Keratinocyte (primary cell): ENCODE data around the gene SERPINB5.
"Not testable (repeated sequence)": the region's sequence is repeated elsewhere in the genome, so short reads cannot be mapped to it uniquely, and the experiment has no call there.

Experiments
- EZH2 ChIP-seq: IDR thresholded peaks from one replicate; pipeline ENCODE4 v1.6.1; 2012; ENCODE audit warnings: inconsistent platforms, mild to moderate bottlenecking, low read length, moderate library complexity
- TF ChIP-seq, protein P1 (sequence below), 3 experiments: IDR thresholded peaks in 1 of 3; conservative IDR thresholded peaks in 1 of 3; optimal IDR thresholded peaks in 1 of 3; 2 replicates in 2 of 3; 3 replicates in 1 of 3; pipeline versions ENCODE3 to v1.5.1; 2011; ENCODE audit warnings: low read length in 3 of 3, mild to moderate bottlenecking in 3 of 3, moderate library complexity in 2 of 3, control low read depth in 1 of 3, inconsistent platforms in 1 of 3; ENCODE audit not compliant: insufficient read depth in 2 of 3; ENCODE audit errors: extremely low read depth in 1 of 3

GRCh38 chr18:63452751-63453150 lies 24.0 kb upstream of the SERPINB5 start:
- TF ChIP-seq, protein P1, sequence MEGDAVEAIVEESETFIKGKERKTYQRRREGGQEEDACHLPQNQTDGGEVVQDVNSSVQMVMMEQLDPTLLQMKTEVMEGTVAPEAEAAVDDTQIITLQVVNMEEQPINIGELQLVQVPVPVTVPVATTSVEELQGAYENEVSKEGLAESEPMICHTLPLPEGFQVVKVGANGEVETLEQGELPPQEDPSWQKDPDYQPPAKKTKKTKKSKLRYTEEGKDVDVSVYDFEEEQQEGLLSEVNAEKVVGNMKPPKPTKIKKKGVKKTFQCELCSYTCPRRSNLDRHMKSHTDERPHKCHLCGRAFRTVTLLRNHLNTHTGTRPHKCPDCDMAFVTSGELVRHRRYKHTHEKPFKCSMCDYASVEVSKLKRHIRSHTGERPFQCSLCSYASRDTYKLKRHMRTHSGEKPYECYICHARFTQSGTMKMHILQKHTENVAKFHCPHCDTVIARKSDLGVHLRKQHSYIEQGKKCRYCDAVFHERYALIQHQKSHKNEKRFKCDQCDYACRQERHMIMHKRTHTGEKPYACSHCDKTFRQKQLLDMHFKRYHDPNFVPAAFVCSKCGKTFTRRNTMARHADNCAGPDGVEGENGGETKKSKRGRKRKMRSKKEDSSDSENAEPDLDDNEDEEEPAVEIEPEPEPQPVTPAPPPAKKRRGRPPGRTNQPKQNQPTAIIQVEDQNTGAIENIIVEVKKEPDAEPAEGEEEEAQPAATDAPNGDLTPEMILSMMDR (optimal IDR thresholded peaks at IDR 0.05 in 1 of 3, IDR thresholded peaks at IDR 0.05 in 1 of 3, conservative IDR thresholded peaks at IDR 0.05 in 1 of 3; ENCODE audit: extremely low read depth in 1 of 3, insufficient read depth in 2 of 3, low read length in 3 of 3): not testable (repeated sequence)
- TF ChIP-seq EZH2: not testable (repeated sequence)
